ENCODE measurements around the gene SCGB1D2.
"Not testable (repeated sequence)": the region's sequence is repeated elsewhere in the genome, so short reads cannot be mapped to it uniquely, and the experiment has no call there.

Gene SCGB1D2, protein sequence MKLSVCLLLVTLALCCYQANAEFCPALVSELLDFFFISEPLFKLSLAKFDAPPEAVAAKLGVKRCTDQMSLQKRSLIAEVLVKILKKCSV

DNA sequence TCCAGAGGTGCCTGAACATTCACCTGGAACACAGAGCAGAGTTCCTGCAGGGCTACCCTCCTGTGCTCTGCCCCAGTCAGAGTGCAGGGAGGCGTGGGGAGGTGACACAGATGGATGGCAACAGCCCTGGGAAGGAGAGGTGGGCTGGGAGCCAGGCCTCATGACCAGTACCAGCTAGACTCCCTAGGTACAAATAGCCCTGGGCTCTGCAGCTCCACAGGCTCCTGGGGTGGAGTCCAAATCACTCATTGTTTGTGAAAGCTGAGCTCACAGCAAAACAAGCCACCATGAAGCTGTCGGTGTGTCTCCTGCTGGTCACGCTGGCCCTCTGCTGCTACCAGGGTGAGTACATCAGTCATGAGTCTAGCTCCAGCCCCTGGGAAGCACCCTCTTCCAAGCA lies at the start of gene SCGB1D2:
Gene SCGB1D2, plus strand, starts transcription at position 219 of the 400 bp plus-strand sequence. Its CDS starts 69 bp downstream, at position 288.
- no peak for DNase-seq (ENCODE audit: low spot score)

DNA sequence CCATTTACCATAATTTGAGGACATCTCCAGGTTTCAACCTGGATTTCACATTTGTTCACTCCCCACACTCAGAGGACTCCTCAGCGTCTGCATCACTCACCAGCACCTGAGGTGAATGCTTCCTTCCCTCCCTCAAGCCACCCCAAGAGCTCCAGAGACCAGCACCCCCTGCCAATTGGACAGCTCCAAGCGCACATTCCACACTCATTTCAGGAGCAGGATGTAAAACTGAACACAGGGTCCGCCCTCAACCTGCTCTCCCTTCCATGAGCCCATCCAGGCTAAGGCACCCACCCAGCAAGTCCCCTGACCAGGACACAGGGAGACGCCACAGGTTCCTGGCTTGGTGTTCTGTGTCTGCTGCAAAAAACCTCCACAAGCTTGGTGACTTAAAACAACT lies 48.1 kb upstream of the SCGB1D2 start:
- no peak for DNase-seq (ENCODE audit: low spot score)

DNA sequence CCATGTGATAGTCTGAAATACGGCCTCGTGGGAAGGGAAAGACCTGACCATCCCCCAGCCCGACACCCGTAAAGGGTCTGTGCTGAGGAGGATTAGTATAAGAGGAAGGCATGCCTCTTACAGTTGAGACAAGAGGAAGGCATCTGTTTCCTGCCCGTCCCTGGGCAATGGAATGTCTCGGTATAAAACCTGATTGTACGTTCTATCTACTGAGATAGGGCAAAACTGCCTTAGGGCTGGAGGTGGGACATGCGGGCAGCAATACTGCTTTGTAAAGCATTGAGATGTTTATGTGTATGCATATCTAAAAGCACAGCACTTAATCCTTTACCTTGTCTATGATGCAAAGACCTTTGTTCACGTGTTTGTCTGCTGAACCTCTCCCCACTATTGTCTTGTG lies 47.0 kb upstream of the SCGB1D2 start:
- DNase-seq (ENCODE audit: low spot score), result not testable (repeated sequence)

DNA sequence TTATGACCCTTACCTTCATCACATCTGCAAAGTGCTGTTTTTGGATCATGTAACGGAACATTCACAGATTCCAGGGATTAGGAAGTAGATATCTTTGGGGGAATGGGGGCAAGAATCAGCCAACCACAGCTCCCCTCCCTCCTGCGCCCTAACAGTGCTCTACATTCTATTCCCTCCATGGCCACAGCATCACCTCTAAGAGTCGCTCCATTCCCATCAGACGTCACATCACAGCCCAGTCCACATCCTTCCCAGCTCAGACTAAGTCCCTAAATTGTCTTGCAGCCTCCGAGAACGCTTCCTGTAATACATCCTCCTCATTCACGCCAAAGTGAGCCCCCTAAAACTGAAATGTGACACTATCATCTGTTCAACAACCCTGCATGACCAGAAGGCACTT lies 46.1 kb upstream of the SCGB1D2 start:
- no peak for DNase-seq (ENCODE audit: low spot score)

DNA sequence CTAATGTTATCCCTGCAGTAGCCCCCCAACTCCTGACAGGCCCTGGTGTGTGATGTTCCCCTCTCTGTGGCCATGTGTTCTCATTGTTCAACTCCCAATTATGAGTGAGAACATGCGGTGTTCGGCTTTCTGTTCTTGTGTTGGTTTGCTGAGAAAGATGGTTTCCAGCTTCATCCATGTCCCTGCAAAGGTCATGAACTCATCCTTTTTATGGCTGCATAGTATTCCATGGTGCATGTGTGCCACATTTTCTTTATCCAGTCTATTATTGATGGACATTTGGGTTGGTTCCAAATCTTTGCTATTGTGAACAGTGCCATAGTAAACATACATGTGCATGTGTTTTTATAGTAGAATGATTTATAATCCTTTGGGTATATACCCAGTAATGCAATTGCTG lies 44.6 kb upstream of the SCGB1D2 start:
- not testable (repeated sequence) for DNase-seq (ENCODE audit: low spot score)

DNA sequence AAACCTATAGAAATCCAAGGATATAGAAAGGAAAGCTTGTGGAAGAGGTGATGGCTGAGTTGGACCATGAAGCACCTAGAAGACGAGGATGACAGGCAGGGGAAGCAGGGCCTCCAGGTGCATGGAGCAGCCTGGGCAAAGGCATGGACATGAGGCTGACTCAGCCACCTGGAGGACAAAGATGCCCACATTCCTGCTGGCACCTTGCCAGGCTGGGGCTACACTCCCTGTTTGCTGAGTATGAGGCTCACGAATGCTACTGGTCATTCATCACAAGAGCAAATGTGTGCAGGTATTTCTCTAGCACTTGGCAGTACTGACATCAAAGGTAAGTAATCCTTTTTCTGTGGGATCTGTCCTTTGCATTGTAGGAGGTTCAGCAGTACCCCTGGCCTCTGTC lies 40.7 kb upstream of the SCGB1D2 start:
- no peak for DNase-seq (ENCODE audit: low spot score)

DNA sequence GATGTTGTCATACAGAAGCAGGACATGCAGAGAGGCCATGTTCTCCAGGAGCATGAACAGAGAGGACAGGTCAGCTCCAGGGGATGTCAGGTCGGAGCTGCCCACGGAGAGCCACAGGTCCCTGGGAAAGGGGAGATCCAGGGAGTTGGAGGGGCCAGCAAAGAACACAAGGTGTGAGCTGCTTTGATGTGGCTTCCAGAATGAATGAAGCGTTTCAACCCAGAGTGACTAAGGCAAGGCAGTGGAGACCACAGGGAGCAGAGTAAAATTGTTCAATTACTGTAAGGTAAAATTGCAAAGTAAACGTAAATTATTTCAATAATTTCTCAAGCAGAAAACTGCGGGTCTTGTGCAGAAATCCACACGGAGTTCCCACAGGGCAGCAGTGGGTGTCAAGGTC lies 39.1 kb upstream of the SCGB1D2 start:
- no peak for DNase-seq (ENCODE audit: low spot score)

DNA sequence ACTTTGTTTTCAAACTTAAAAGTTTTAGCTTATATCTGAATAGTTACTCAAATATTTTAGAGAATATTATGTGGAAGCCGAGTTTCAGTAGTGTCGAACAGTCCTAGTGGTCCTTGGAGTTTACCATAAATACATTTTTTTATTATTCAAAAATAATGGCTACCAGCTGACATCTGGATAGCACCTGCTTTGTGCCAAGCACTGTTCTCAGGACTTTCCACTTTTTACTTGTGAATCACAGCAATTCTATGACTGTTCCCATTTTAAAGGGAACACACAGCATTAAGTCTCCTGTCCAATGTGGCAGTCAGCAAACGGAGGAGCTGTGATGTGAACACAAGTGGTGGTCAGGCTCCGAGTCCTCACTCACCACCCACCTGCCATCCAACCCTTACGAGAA lies 37.6 kb upstream of the SCGB1D2 start:
- DNase-seq (ENCODE audit: low spot score), result no peak

DNA sequence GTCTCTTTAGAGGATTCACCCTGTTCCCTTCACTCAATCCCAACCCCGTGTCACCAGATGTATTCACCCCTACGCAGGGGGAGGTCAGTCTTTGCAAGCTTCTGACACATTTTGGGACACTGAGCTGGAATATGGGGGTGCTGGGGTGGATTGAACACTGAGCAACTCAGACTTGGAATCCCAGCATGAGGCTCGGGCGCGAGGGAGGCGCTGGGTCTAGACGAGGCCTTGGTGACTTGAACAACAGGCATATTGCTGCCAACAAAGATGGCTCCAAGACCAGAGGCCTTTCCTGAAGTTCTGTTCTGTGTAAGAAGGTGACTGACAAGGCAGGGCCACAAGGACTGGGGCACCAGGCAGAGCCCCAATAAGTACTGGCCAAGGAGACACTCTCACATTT lies 36.6 kb upstream of the SCGB1D2 start:
- no peak for DNase-seq (ENCODE audit: low spot score)

DNA sequence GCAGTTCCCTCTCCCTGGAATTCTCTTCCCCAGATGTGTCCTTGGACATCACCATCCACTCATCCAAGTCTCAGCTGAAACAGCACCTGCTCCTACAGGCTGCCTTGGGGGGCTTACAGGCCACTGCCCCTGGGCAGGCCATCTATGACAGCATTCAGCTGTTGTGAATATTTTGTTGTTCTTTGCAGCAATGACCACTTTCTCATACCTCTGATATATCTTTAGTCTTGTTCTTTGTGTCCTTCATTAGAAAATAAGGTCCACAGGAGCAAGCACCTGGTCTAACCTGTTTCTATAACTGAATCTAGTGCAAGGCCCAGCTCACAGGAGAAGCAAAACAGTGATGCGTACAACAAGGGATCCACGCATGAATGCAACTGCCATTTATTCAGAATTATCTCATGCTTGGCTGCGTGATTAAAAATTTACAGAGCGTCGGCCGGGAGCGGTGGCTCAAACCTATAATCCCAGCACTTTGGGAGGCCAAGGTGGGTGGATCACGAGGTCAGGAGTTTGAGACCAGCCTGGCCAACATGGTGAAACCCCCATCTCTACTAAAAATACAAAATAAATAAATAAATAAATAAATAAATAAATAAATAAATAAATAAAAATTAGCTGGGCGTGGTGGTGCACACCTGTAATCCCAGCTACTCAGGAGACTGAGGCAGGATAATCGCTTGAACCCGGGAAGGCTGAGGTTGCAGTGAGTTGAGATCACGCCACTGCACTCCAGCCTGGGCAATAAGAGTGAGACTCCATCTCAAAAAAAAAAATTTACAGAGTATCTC lies 35.6 kb upstream of the SCGB1D2 start:
- DNase-seq (ENCODE audit: low spot score), result not testable (repeated sequence)

DNA sequence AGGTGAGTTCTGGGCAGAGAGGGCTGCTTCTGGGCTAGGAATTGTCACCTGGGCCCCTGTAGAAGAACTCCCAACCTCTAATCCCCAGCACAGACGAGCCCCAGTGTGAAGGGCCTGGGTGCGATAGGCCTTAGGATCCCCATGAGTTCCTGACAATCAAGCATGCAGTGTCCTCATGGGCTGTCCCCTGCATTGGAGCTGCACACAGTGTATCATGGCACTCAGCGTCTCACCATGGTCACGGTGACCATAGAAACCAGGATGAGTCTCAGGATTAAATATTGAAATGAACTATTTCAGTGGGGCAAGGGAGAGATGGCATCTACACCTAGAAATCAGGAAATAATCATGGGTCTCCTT lies 33.3 kb upstream of the SCGB1D2 start:
- DNase-seq (ENCODE audit: low spot score), result no peak

DNA sequence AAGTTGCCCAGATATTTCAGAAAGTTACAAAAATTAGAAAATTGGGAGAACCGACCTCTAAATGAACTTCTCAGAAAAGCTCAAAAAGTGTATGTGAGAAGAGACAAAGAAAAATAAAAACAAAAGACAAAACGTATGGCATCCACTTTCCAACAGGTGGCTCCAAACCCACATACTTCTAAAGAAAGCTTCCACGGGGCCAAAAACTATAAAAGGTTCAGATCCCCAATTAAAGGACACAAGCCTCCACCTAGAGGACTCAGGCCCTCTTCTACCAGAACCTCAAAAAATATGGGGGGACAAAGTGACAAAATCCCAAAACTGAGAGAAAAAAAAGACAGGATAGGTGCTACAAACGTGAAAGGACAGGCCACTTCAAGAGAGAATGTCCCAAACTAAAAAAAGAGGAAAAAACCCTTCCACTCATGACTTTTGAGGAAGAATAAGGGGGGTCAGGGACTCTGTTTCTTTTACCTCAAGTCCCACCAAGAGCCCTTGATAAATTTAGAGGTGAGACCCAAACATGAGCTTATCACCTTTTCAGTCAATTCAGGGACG lies 24.8 kb upstream of the SCGB1D2 start:
- DNase-seq (ENCODE audit: low spot score), result peak; percentile 24

DNA sequence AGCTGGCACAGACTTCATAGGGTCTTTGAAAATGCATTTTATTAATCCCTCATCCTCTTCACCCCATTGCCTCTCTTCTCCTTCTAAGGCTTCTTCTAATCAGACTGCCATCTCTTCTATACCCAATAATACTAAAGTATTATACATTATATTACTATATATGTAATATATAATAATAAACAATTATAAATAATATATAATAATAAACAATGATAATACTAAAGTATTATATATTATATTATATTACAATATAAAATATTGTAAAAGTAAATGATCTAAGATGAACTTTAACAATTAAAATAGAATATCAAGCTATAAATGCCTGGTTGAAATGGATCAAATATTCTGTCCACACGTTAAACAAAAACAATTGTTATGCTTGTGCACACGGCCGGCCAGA lies 20.5 kb upstream of the SCGB1D2 start:
- DNase-seq (ENCODE audit: low spot score), result no peak

DNA sequence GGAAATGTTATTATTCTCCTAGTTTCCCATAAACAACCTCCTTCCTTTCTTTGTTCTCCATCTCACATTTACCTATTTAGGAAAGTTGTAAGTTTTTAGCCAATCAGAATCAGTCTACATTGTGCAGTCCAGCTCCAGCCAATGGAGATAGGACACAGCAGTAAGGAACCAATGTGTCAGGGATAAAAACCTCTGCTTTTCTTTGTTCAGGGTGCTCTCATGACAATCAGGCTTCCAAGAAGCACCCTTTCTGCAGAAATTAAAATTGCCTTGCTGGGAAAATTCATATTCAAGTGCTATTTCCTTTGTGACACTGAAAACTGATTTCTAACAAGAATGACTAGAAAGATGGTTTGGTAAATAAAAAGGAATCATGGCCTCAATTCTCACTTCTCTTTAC lies 18.9 kb upstream of the SCGB1D2 start:
- no peak for DNase-seq (ENCODE audit: low spot score)

DNA sequence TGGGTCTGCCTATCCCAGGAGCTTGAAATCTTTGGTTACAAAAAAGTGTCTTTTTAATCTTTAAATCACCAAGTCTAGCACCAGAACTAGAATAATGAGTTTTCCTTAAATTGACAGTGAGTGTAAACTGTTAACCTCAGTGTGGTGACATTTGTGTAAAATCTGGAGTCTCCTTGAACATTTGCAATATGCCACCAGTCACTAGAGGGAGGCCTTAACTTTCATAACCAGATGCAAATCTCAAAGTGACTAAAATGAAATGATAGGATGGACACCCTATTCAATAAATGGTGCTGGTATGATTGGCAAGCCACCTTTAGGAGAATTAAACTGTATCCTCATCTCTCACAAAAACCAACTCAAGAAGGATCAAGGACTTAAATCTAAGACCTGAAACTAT lies 8.3 kb upstream of the SCGB1D2 start:
- no peak for DNase-seq (ENCODE audit: low spot score)

DNA sequence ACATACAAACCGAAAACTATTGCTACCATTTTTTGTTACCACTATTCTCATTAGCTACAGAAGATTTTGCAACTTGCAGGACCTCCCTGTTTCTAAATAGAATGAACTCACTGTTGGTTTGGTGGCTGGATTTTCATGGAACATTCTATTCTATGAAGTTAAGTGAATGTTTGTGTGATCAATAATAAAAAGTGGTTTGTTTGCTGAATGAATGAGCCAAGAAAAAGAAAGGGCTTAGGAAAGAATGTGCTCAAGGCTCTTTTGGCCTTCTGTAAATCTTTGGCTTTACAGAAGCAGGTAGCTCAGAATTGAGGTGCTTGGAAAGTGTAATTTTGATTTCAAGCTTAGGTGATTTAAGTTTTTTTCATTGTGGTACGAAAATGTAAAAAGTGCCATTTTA lies 5.9 kb upstream of the SCGB1D2 start:
- no peak for DNase-seq (ENCODE audit: low spot score)

DNA sequence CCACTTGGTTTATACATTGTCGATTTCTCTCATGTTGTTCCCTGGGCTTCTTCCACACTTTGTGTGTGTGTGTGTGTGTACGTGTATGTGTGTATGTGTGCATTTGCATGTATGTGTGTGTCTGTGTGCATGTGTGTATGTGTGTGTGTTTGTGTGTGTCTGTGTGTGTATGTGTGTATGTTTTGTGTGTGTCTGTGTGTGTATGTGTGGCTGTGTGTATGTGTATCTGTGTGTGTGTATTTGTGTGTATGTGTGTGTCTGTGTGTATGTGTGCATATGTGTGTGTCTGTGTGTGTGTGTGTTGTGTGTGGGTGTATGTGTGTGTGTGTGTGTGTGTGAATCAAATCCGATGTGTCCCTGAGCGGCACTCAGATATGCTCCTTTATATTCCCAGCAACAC lies 4.5 kb upstream of the SCGB1D2 start:
- DNase-seq (ENCODE audit: low spot score), result no peak

DNA sequence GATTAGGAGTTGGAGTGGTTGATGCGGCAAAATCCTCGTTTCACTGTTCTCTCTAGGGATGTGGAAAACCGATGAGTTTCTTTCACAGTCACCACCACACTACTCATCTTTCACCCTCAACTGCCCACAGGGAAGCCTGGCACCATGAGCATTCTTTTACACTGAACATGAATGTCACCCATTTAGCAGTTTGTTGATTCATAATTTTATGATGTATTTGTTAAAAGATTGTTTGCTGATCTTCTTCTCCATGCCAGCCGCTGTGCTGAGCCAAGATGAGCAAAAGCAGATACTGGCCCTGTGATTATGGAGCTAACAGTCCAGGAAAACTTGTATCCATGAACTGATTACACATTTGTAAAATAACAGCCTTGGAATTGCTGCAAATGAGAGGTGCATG lies 3.9 kb upstream of the SCGB1D2 start:
- no peak for DNase-seq (ENCODE audit: low spot score)

DNA sequence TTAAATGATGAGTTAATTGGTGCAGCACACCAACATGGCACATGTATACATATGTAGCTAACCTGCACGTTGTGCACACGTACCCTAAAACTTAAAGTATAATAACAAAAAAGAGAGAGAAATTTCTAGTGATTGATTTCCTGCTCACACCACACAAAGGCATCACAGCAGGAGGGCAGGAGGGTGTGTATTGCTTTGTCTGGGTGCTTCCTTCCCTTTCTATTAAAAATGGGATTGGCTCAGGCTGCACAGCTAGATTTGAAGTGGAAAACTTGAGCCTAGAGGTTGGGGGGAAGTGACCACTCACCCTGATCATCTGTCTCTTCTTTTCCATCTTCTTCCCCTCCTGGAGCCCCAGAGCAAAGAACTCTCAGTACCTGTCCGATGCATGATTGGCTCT lies 944 bp upstream of the SCGB1D2 start:
- DNase-seq (ENCODE audit: low spot score), result no peak

DNA sequence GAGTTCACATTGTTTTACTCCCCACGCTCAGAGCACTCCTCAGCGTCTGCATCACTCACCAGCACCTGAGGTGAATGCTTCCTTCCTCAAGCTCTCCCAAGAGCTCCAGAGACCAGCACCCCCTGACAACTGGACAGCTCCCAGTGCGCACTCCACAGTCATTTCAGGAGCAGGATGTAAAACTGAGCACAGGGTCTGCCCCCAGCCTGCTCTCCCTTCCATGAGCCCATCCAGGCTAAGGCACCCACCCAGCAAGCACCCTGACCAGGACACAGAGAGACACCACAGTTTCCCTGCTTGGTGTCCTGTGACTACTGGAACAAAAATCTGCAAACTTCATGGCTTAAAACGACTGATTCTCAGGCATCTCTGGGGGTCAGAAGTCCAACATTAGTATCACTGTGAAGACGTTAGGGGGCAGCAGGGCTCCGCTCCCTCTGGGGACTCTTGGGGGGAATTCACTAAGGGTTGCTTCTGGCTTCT lies 3.3 kb downstream of the SCGB1D2 start:
- DNase-seq (ENCODE audit: low spot score), result peak; percentile 50

DNA sequence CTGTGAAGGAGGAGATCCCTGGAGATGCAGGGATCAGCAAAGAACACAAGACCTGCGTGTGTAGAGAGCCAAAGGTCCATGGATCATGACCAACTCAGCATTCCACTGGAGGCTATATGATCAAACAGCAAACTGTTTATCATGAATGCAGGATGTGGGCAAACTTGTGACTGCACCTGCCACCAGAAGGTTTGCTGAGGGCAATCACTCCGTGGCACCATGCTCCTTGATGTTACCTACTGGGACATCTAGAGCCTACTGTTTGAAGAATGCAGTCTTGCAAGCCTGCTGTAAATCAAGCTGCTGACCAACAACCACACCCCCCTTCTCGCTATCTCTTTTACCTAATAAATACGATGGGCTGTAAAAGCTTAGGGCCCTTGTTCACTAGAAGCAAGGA lies 9.7 kb downstream of the SCGB1D2 start:
- DNase-seq (ENCODE audit: low spot score), result no peak

DNA sequence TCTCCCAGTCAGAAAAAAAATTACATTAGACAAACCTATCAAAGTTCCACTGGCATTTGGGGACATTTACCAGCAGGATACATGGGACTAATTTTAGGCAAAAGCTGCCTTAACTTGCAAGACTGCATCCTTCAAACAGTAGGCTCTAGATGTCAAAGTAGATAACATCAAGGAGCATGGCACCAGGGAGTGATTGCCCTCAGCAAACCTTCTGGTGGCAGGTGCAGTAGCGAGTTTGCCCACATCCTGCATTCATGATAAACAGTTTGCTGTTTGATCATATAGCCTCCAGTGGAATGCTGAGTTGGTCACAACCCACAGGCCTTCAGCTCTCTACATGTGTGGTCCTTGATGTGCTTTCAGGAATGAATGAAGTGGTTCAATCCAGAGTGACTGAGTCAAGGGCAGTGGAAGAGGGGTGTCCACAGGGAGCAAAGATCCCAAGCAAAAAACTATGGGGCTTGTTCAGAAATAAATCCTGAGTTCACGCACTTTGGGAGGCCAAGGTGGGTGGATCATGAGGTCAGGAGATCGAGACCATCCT lies 12.0 kb downstream of the SCGB1D2 start:
- no peak for DNase-seq (ENCODE audit: low spot score)

DNA sequence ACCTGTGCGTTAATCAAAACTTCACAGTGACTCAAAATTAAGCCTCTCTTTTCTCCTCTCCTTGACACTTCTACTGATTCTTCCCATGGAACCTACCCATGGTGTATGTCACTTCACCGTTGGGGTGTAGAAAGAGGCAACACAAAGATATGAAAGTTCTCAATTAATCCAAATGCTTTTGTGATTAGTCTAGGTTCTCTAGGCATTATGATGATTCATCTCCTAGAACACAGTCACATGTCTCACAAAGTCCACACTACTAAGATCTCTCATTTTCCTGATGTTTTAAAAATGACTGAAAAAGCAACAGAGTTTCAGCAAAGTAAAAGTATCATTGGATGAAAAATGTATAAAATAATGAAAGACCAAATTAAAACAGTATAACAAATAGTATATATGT lies 14.2 kb downstream of the SCGB1D2 start:
- no peak for DNase-seq (ENCODE audit: low spot score)
